HL-60 (cell line): ENCODE data around the gene NR5A2.

ENCODE experiments used
- DNase-seq, 2 experiments: peaks; one replicate each; pipeline ENCODE4 v3.0.0-alpha.2; 2010 to 2020; ENCODE audit warnings: low read depth in 1 of 2, low spot score in 1 of 2
- H3K27ac ChIP-seq: fragments of 250-450 bp; sonication (Bioruptor Pico); replicated peaks from 2 replicates; pipeline ENCODE4 v1.5.1; 2020; ENCODE audit warnings: mild to moderate bottlenecking, moderate library complexity
- H3K27me3 ChIP-seq: fragments of 250-450 bp; sonication (Bioruptor Pico); 2 replicates; pipeline ENCODE4 v1.5.1; 2021; ENCODE audit warnings: mild to moderate bottlenecking, moderate library complexity; ENCODE audit not compliant: insufficient read depth, poor library complexity, severe bottlenecking
- H3K4me3 ChIP-seq: replicated peaks from 2 replicates; pipeline ENCODE4 v1.5.1; 2011; ENCODE audit warnings: mild to moderate bottlenecking, control low read depth, low read length; ENCODE audit not compliant: insufficient read depth
- CTCF ChIP-seq: IDR thresholded peaks from one replicate; pipeline ENCODE4 v1.5.1; 2011; ENCODE audit warnings: low read length, control low read depth, inconsistent platforms; ENCODE audit not compliant: insufficient read depth
- GABPA ChIP-seq: IDR thresholded peaks from 2 replicates; pipeline ENCODE4 v1.6.1; 2012; ENCODE audit warnings: low read depth
- POLR2AphosphoS5 ChIP-seq: IDR thresholded peaks from 2 replicates; pipeline ENCODE4 v1.6.1; 2012; ENCODE audit warnings: low read depth
- REST ChIP-seq: IDR thresholded peaks from 2 replicates; pipeline ENCODE4 v1.6.1; 2012; ENCODE audit warnings: low read depth; ENCODE audit not compliant: insufficient replicate concordance
- SPI1 ChIP-seq: IDR thresholded peaks from 2 replicates; pipeline ENCODE4 v1.6.1; 2012; ENCODE audit warnings: low read depth, mild to moderate bottlenecking, borderline replicate concordance

Gene NR5A2

GRCh38 chr1:200053646-200054045, 26.1 kb downstream of the NR5A2 start:
- Histone ChIP-seq H3K4me3 (no peak overlapping the region), H3K27ac (no peak overlapping the region), H3K27me3 (peaks cover 17% of the 10 kb centered on the region)
- DNase-seq = no peak
- TF ChIP-seq POLR2AphosphoS5 (no peak), GABPA (no peak), SPI1 (no peak), REST (no peak), CTCF (no peak)

GRCh38 chr1:200058341-200058740, 30.8 kb downstream of the NR5A2 start:
- Histone ChIP-seq H3K4me3 (no peak overlapping the region), H3K27ac (no peak overlapping the region), H3K27me3 (peaks cover 6% of the 10 kb centered on the region)
- TF ChIP-seq CTCF (no peak), POLR2AphosphoS5 (no peak), REST (no peak), GABPA (no peak), SPI1 (no peak)
- no peak for DNase-seq

- Histone ChIP-seq H3K27me3 (peaks cover 2% of the 10 kb centered on the region), H3K4me3 (no peak overlapping the region), H3K27ac (no peak overlapping the region)
- DNase-seq = no peak
- TF ChIP-seq GABPA (no peak), CTCF (no peak), POLR2AphosphoS5 (no peak), REST (no peak), SPI1 (no peak)
These were observed 34.6 kb downstream of the NR5A2 start for GRCh38 chr1:200062143-200062542.
